Right lobe of liver (tissue), 4 donors: ENCODE results near the gene PPP1R14B.
A peak's percentile ranks its signal among the peaks of the same experiment; 100 is the strongest.

ENCODE experiments used
- CTCF ChIP-seq, 4 donors: fragments of 200-600 bp in 3 of 4; fragments of 450-650 bp in 1 of 4; IDR thresholded peaks; one replicate each; pipeline versions ENCODE4 v1.5.1 to v1.8.0; 2016 to 2022; ENCODE audit warnings: antibody characterized with exemption in 4 of 4, mild to moderate bottlenecking in 2 of 4
- POLR2A ChIP-seq: fragments of 450-650 bp; IDR thresholded peaks from one replicate; pipeline ENCODE4 v1.6.1; 2017; ENCODE audit warnings: antibody characterized with exemption, mild to moderate bottlenecking
- donor health status: DM: no; HTN: no; CAD: no.
- donor health status: DM: no; HTN: no; CAD: no.
- donor health status: DM: no; HTN: yes; CAD: no.

- TF ChIP-seq CTCF (IDR thresholded peaks at IDR 0.05) (no peak), POLR2A (peak; percentile 39)
These were observed 5.0 kb downstream of the PPP1R14B start for GRCh38 chr11:64241491-64242374.
